A549 treated with ZK216348 at 1 μM for 4 hours (cell line): ENCODE measurements around the gene OOEP. TPM values are rescaled to one million over a fixed set of nuclear protein-coding genes. Genes with fewer than 3 reads are reported as not detected.

Experiments
- total RNA-seq: library from RNA; stranded (reverse); fragments of 200-300 nt; extraction: Qiagen RNA extraction; gene quantifications from 5 replicates; pipeline ENCODE4 v1.2.3, GENCODE V29; 2022; ENCODE audit warnings: low read depth

OOEP gene
- total RNA-seq = not detected in 5 replicates

GRCh38 chr6:73369563-73369962, at the start of gene OOEP:
OOEP (minus strand) TSS chr6:73369897; CDS start chr6:73369792, 105 bp downstream.

GRCh38 chr6:73394577-73395354, 25.1 kb upstream of the OOEP start, which contains the start of gene DDX43:
DDX43 (plus strand) TSS chr6:73394828; CDS start chr6:73394906, 78 bp downstream.

DNA sequence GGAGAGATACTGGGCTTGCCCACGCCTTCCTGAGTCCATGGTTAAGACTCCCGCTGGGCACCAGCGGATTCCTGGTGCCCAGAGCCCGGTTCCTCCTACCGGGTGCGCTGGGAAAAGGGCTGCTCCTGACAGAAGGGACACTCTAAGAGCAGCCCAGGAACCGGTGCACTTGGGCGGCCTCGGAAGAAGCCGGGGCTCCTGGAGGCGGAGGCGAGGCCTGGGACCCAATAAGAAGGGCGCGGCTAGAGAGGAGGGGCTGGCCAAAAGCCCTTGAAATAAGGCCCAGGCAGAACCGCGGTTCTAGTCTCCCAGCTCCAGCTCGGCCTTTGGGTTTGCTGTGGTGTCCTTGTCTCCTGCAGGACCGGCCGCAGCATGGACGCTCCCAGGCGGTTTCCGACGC, 7.3 kb downstream of the OOEP start, which contains the start of gene KHDC3L:
TSS of gene KHDC3L (plus strand) at position 301 of the 400 bp plus-strand sequence. CDS start at position 373, 72 bp downstream.

GRCh38 chr6:73353636-73354593, 15.8 kb downstream of the OOEP start, which contains the start of gene DPPA5:
DPPA5 (minus strand) TSS chr6:73354276; CDS start chr6:73354225, 51 bp downstream.

Other genes with a start within 250 kb of the OOEP start
- 0.32 to 0.36 TPM in 2 of 5 replicates, not detected in the others for gene KHDC1L, start 144.4 kb downstream of the OOEP start, total RNA-seq
- 2.4 to 4.2 TPM (median 3.5 TPM) in 5 replicates for gene KHDC1, start 106.7 kb downstream of the OOEP start, total RNA-seq
- gene DPPA5, start 15.6 kb downstream of the OOEP start, total RNA-seq = not detected in 5 replicates
- not detected in 5 replicates for gene KHDC3L, start 7.2 kb downstream of the OOEP start, total RNA-seq
- not detected in 5 replicates for gene DDX43, start 24.9 kb upstream of the OOEP start, total RNA-seq
- gene CGAS, start 82.4 kb upstream of the OOEP start, total RNA-seq = 4.4 to 5.4 TPM (median 5.0 TPM) in 5 replicates
- 9.2 to 13.4 TPM (median 10.9 TPM) in 5 replicates for gene MTO1, start 91.8 kb upstream of the OOEP start, total RNA-seq
- gene EEF1A1, start 151.1 kb upstream of the OOEP start, total RNA-seq = 7,428 to 9,534 TPM (median 7,671 TPM) in 5 replicates